GM18507 (cell line): Measurements from ENCODE around the gene BRINP3.

ENCODE experiments used
- DNase-seq: peaks from one replicate; pipeline ENCODE4 v3.0.0; 2011; ENCODE audit warnings: low read depth; ENCODE audit not compliant: insufficient read length; ENCODE audit errors: extremely low spot score
- FAIRE-seq: peaks from 2 replicates; lab custom pipeline; 2011; peaks lifted over from hg19 to GRCh38; lab: Jason Lieb, UNC

BRINP3 gene

DNA sequence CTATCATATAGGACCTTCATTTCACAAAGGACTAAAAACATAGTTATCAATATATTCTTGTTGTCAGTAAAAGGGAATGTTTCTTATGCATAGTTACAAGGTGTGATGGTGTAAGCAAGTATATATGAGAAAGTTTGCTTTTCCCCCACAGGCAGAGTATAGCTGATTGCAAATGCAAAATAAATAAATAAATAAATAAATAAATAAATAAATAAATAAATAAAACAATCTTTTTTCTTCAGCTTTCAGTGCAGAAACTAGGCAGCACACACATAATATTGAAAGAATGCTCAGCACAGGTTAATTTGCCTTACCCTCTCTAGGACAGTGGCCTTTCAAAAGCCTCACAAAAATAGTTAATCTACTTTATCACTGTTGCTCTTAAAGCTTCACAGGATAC lies 138.8 kb downstream of the BRINP3 start:
- FAIRE-seq: no peak
- DNase-seq: no peak

DNA sequence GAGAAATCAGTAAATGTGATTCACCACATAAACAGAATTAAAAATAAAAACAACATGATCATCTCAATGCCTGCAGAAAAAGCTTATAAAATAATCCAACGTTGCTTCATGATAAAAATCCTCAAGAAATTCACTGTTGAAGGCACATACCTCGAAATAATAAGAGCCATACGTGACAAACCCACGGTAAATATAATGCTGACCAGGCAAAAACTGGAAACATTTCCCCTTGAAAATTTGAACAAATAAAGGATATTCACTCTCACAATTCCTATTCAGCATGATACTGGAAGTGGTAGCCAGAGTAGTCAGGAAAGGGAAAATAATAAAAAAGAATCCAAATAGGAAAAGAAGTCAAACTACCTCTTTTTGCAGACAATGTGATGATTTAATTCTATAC lies 148.8 kb downstream of the BRINP3 start:
- DNase-seq (no peak), FAIRE-seq (no peak)

DNA sequence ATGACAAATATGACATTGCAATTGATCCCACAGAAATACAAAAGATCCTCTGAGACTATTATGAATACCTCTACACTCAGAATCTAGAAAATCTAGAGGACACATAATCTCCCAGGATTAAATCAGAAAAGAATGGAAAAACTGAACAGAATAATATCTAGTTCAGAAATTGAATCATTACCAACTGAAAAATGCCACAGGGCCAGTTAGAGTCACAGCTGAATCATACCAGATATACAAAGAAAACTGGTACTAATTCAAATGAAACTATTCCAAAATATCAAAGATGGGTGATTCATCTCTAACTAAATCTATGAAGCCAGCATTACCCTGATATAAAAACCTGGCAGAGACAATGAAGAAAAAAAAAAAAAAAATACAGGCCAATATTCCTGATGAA lies 149.3 kb downstream of the BRINP3 start:
- DNase-seq: no peak
- no peak for FAIRE-seq

DNA sequence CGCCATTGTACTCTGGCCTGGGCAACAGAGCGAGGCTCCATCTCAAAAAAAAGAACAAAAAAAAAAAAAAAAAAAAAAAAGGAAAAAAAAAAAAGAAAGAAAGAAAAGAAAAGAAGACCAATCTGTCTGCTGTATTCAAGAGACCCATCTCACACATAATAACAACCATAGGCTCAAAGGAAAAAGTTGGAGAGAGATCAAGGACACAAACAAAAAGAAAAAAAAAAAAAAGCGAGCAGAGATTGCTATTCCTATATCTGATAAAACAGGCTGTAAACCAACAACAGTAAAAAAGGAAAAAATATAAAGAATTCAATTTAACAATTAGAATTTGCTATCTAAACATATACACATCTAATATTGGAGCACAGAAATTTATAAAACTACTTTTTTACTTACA lies 150.4 kb downstream of the BRINP3 start:
- FAIRE-seq (no peak), DNase-seq (no peak)

DNA sequence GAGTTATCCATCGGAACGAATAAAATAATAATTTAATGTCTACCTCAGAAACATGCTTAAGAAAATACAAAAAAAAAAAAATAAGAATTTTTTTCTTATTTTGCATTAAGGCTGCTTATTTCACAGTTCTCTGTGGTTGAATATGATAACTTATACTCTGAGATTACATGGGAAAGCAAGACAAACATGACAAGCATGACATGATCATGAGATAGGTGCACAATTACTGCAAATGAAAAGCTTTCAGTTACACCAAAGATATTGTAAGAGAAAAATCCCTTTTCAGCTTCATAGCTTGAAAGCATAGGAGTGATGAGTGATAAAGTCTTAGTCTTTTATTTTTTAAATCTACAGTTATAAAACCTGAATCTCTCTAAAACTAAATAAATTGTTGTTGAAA lies 154.1 kb downstream of the BRINP3 start:
- FAIRE-seq (no peak), DNase-seq (no peak)

DNA sequence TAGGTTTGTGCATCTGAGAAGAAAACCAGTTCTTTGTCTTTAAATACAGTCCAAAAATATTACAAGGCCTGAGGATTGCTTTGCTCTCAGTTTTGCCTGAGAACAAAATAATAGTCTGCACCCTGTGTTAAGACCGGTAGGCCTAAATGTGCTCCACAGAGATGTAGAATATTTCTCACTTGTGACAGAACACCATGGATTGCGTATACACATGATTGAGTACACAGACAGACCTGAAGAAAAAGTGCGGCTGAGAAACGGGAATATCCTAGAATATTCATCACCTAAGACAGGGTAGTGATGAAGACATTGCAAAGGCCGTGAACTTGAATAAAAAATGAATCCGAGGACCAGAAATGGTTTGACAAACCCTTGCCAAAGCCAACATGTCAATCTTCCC lies 155.4 kb downstream of the BRINP3 start:
- FAIRE-seq: no peak
- no peak for DNase-seq

DNA sequence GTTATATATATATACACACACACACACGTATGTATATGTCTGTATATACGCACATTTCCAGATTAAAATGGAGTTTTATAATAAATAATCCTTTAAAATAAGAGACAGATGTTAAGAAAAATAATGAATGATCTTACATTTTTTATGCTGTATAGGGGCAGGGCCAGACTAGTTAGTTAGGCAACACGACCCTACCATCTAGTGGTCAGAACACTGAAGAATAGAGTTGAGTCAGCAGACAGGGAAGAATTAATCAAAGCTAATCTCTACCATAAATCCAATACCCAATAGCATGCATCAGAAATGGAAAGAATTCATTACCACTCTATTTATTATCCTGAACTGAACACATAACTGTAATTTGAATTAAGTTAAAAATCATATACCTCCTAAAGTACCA lies 156.7 kb downstream of the BRINP3 start:
- no peak for DNase-seq
- no peak for FAIRE-seq

DNA sequence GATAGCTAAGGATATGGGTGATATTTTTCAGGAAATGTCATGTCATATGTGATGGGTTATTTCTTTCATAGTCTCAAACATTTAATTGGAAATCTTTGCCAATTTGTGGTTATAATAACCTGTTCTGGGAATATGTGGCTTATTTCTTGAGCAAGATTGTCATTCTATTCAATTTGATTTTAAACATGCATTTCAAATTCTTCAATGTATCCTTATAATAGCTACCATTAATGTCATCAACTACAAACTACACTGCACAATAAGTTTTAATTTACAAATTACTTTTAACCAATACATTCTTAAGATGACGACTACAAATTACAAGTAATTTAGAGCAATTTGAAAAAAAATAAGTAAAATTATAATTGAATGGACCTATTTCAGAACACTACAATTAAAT lies 164.9 kb downstream of the BRINP3 start:
- FAIRE-seq (no peak), DNase-seq (no peak)

DNA sequence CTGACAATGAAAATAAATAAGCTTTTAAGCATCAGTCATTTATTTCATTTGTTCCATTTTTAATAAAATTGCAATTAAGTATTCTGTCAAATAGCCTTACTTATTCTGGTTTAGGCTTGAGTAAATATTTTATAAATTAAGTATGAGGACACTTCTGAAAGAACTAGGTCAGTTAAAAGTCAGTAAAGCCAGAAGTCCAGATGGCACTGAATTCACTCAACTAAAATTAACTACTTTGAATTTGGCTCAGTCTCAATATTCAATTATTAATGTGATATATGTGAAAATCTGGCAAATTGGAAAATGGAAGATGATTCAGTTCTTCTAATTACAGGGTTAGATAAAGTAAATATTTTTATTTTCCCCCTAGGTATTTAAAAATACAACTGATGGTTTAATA lies 174.2 kb downstream of the BRINP3 start:
- no peak for DNase-seq
- no peak for FAIRE-seq

DNA sequence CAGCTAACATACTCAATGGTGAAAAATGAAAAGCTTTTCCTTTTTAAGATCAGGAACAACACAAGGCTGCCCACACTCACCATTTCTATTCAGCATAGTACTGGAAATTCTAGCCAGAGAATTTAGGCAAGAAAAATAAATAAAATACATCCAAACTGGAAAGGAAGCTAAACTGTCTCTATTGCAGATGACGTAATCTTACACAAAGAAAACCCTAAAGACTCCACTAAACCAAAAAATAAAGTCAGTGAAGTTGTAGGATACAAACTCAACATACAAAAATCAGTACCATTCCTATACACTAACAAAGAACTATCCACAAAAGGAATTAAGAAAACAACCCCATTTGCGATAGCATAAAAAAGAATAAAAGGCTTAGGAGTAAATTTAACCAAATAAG lies 181.2 kb downstream of the BRINP3 start:
- DNase-seq (no peak), FAIRE-seq (no peak)

DNA sequence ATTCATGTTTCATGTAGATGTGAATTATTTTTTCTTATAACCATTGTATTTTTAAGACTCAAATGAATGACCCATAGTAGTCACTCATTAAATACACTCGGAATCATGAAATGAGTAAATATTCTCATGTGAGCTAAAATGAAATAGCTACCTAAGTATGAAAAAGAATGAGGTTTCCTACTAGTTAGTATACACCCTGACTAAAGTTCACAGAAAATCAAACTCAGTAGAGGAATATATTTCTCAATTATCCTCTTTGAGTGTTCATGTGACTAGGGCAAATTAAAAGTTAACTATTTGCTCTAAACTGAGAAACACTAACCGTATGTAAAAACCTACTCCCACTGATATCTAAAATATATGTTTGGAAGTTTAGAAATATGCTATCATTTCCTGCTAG lies 187.8 kb downstream of the BRINP3 start:
- no peak for DNase-seq
- FAIRE-seq: no peak

DNA sequence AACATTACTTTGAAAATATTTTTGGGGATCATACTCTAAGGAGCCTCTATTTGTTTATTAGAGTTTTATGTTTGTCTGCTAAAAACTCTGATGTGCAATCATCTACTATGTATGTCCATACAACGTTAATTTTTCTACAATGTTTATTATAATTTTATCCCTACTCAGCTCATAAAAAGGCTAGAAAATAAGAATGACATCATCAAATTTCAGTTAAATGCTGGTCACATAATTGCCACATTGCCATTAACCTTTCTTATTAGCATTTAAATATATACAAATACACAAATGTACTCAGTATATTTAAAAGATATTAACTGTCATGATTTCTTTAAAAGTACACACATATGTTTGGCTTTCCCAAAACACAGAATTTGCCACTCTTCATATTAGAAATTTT lies 191.6 kb downstream of the BRINP3 start:
- FAIRE-seq: no peak
- no peak for DNase-seq

DNA sequence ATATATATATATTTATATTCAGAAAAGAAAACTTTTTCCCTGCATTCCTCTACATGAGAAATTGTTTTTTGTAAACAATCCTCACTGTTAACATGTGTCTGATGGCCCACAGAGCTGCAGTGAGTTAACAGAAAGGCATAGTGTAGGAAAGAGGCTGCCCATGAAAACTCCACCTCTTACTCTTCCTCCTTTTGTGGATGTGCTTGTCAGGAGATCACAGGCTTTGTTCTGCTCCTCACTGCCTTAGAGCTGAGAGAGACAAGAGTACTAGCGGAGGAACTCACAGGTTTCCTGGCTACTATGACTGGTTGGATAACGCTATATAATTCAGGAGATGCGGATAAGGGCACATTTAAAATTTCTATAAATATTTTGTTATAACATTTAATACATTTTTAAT lies 200.6 kb downstream of the BRINP3 start:
- no peak for FAIRE-seq
- DNase-seq: no peak

DNA sequence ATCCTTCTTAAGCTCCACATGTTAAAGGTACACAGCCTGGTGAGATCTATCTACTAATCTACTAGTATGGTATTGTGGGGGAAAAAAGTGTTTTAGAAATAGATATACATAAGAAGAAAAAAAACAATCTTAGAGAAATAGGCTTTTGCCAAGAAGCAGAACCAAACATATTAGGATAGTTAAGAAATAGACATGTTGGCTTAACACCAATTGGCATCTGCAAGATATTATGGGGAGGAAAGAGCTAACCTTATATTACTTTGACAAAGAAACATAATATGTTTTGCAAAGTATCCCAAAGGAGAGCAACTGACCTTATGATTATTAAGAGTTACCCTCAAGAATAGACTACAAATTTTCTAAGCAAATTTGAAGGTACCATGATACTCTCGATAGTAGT lies 202.9 kb downstream of the BRINP3 start:
- DNase-seq (no peak), FAIRE-seq (no peak)

DNA sequence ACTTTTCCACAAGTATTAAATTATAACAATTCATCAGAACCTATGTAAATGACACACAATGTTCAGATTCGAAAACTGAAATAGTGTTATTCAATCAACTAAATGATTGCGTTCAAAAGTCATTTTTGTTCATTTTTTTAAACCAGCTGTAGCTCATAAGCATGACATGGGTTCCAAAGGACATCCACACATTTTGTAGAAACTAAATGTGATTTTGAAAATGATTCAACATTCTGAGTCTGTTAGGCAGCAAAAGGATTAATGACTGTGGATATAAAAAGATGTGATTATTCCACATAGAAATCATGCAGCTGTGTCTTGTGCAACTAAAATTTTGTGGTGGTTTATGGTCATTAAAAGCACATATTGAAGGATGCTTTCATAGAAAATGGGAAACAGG lies 204.5 kb downstream of the BRINP3 start:
- no peak for DNase-seq
- no peak for FAIRE-seq

DNA sequence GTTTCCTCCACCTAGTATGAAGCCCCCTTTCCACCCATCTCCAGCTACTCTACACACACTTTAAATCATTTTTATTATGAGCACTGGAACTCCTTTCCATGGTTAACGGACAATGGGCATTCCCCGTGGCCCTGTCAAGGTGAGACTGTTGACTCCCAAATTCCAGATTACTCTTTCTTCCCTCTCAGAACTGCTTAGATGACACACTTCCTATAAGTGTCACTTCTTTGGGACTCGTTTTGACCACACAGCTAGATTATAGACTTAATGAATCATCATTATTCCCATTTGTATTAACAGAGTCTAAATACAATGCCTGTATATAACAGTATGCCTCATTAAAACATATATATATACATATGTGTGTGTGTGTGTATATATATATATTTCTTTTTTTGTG lies 215.1 kb downstream of the BRINP3 start:
- DNase-seq (no peak), FAIRE-seq (no peak)

DNA sequence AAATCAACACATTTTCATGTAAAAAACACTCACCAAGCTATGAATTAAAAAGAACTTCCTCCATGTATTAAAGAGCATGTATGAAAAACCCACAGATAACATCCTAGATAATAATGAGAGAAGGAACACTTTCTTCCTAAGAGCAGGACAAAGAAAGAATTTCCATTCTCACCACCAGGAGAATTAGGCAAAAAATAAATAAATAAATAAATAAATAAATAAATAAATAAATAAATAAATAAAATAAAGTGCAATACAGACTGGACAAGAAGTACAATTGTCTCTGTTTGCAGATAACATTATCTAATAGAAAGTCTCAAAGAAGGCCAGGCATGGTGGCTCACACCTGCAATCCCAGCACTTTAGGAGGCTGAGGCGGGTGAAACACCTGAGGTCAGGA lies 218.2 kb downstream of the BRINP3 start:
- DNase-seq: no peak
- no peak for FAIRE-seq

DNA sequence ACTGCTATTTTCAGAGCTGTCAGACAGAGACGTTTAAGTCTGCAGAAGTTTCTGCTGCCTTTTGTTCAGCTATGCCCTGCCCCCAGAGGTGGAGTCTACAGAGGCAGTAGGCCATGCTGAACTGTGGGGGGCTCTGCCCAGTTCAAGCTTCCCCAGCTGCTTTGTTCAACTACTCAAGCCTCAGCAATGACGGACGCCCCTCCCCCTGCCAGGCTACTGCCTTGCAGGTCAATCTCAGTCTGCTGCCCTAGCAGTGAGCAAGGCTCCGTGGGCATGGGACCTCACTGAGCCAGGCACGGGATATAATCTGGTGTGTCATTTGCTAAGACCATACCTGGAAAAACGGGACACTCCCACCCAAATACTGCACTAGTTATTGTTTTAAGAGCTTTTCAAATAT lies 219.7 kb downstream of the BRINP3 start:
- DNase-seq (no peak), FAIRE-seq (no peak)

DNA sequence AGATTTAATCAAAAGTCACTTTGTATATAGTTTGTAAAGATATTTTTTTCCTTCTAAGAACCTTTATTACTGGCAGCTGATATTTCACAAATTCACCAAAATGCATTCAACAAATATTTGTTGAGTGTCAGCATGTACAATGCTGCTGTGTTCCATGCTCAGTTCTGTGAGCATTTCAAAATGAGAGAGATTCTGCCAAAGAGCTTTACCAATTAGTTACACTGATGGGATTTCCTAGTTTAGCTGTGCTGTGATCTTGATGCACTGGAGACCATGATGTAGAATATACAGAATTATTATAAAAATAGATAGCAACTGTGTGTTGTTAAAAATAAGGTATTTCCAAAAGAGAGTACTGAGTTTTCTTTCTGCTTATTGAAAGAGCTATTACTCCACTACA lies 225.6 kb downstream of the BRINP3 start:
- no peak for DNase-seq
- no peak for FAIRE-seq

DNA sequence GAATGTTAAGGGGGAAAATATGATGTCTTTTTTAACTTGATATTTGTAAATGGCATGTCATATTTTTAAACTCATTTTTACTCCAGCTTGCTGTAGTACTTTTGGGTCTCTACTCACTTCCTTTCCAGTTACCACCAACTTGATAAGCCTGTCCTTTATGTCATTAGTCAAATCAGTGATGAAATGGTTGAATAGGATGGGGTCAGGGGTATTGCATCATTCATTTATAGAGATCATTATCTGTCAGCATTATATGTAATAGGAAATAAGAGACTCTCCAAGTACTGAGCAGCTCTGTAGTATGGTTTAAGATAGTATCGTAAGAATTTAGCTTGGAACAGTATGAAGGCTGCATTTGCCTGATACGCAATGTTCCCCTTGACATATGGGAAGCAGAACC lies 227.3 kb downstream of the BRINP3 start:
- no peak for FAIRE-seq
- no peak for DNase-seq

DNA sequence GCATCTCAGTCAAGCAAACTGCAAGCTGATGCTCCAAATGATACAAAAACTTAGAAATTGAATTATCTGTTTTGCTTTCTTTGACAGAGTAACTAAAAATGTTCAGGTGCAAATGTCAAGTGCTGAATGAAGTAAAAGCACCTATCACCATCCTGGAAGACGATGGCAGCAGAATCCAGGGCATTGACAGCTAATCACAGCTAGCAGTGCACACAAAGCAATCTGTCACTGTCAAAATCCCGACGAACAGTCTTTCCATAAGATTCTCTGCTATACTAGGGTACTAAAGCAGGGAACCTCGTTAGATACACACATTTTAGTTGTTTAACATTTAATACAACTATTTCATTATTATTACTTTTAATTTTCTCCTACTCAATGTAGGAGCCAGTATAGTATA lies 233.3 kb downstream of the BRINP3 start:
- FAIRE-seq: no peak
- DNase-seq: no peak

DNA sequence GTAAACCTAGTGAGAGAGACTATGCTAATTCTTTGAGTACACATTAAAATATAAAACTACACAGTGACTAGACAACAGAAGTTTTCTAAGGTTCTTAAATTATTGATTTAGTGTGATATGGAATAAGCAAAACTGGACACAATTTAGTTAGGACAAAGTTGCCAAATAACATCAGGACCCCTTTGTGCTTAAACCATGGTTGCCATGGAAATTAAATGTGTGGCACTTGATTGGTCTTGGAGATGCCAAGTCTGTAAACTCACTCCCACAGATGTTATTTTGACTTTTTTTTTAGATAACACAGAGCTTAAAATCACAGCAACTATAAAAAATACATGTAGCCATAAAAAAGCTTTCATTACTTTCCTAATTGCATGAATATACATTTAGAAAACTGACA lies 234.6 kb downstream of the BRINP3 start:
- no peak for DNase-seq
- no peak for FAIRE-seq

DNA sequence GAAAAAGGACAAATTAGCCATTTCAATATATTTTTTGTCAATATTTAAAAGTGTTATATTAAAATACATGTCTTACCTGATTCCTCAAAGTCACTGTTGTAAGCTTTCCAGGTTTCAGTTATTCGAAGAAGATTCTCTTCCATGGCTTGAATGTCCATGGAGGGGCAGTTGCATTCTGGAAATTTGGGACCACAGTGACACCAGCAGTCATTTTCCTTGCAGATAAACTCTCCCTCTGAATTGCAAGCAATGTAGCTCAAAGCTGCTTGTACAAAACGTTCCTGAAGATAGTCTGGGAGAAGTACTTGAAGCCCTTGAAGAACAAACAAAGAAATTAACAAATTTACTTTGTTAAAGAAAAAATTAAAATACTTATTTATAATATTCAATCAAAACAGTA lies 251.7 kb downstream of the BRINP3 start:
- FAIRE-seq (no peak), DNase-seq (no peak)
